Activated T-helper 2 cell treated with anti-CD3 and anti-CD28 coated beads, Interferon-gamma antibody, Interleukin-2, Interleukin-4, amounts not matched to agents 10 μg/mL and 5 μg/mL and 100 μg/mL, durations not matched to agents 14 hours and 24 hours and 36 hours (primary cell): ENCODE data around the gene MAN2B1. TPM values are rescaled to one million over a fixed set of nuclear protein-coding genes. Genes with fewer than 3 reads are reported as not detected.
A peak's percentile ranks its signal among the peaks of the same experiment; 100 is the strongest.
"Not testable (repeated sequence)": the region's sequence is repeated elsewhere in the genome, so short reads cannot be mapped to it uniquely, and the experiment has no call there.

Experiments used
- DNase-seq: peaks from one replicate; pipeline ENCODE4 v3.0.0; 2021; ENCODE audit warnings: low spot score
- H3K27ac Mint-ChIP-seq: one replicate; pipeline ENCODE4 v1.8.0; 2021; ENCODE audit warnings: mixed read lengths
- H3K27me3 Mint-ChIP-seq: one replicate; pipeline ENCODE4 v1.8.0; 2021; ENCODE audit warnings: low read depth, mixed read lengths
- H3K36me3 Mint-ChIP-seq: one replicate; pipeline ENCODE4 v1.8.0; 2021; ENCODE audit warnings: low read depth, mixed read lengths
- H3K4me1 Mint-ChIP-seq: one replicate; pipeline ENCODE4 v1.8.0; 2021; ENCODE audit warnings: low read depth, mixed read lengths
- H3K4me3 Mint-ChIP-seq: one replicate; pipeline ENCODE4 v1.8.0; 2021; ENCODE audit warnings: low read depth, mild to moderate bottlenecking, moderate library complexity, mixed read lengths
- H3K9me3 Mint-ChIP-seq: one replicate; pipeline ENCODE4 v1.8.0; 2021; ENCODE audit warnings: mixed read lengths
- intact Hi-C: fragments of 100-400 bp; cut with micrococcal nuclease; formaldehyde crosslinking; loops from one replicate; pipeline ENCODE4 v1.15.1; 2023
- total RNA-seq: library from RNA; stranded (reverse); gene quantifications from 2 replicates; pipeline ENCODE4 v1.2.3, GENCODE V29; 2022

MAN2B1 gene
- total RNA-seq, 1 donor from 2014 or later, result 133 TPM

DNA sequence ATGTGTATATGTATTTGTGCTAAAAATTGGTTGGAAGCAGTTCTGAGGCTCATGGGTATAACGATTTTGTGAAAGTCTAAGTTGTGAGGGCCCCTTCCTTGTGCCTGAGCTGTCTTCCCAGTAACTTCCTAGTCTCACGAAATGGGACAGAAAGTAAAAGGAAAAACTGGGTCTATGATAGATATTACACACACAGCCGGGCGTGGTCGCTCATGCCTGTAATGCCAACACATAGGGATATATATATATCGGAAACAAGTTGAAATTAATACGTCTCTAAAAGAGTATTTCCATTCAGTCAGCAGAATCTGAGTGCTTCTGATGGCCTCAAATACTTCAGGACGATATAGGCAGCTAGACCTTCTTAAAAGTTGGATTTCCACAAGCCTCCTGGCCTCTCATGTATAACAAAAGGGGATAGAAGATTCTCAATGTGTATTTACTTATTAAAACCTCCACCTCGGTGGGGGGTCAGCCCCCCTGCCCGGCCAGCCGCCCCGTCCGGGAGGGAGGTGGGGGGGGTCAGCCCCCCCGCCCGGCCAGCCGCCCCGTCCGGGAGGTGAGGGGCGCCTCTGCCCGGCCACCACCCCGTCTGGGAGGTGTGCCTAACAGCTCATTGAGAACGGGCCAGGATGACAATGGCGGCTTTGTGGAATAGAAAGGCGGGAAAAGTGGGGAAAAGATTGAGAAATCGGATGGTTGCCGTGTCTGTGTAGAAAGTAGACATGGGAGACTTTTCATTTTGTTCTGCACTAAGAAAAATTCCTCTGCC is 45.1 kb downstream of the MAN2B1 start:
- H3K4me1 Mint-ChIP-seq, H3K9me3 Mint-ChIP-seq, H3K4me3 Mint-ChIP-seq, intact Hi-C loops, H3K27me3 Mint-ChIP-seq, H3K27ac Mint-ChIP-seq, DNase-seq: not testable (repeated sequence)
- H3K36me3 Mint-ChIP-seq, result peaks cover 68% of the 10 kb centered on the region

DNA sequence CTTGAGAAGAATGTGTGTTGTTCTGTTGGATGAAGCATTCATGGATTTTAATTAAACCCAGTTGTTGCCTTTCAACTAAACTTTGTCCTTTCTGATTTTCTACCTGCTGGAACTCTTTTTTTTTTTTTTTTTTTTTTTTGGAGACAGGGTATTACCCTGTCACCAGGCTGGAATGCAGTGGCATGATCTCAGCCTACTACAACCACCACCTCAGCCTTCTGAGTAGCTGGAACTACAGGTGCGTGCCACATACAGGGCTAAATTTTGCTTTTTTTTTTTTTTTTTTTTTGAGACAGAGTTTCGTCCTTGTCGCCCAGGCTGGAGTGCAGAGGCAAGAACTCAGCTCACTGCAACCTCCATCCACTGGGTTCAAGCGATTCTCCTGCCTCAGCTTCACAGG is 48.9 kb downstream of the MAN2B1 start:
- Mint-ChIP-seq H3K9me3 (no peaks in the 10 kb centered on the region), H3K36me3 (peaks cover 70% of the 10 kb centered on the region), H3K4me1 (peaks cover 19% of the 10 kb centered on the region), H3K27ac (no peak overlapping the region), H3K27me3 (no peaks in the 10 kb centered on the region), H3K4me3 (no peak overlapping the region)
- intact Hi-C loops, result no loop called here
- DNase-seq, result no peak

GRCh38 chr19:12611361-12611699 is 55.2 kb downstream of the MAN2B1 start:
- no peak for DNase-seq
- H3K27ac Mint-ChIP-seq, result peak overlapping the region; percentile 97
- intact Hi-C loops, result loop anchor here (1.0 to 5.0 kb wide), 4 partner anchors 55 to 111 kb away; partner anchors contain the start of genes DHPS, MAN2B1, TNPO2 and WDR83
- no peaks in the 10 kb centered on the region for H3K9me3 Mint-ChIP-seq
- no peaks in the 10 kb centered on the region for H3K27me3 Mint-ChIP-seq
- H3K36me3 Mint-ChIP-seq, result peaks cover 47% of the 10 kb centered on the region
- H3K4me1 Mint-ChIP-seq, result peaks cover 23% of the 10 kb centered on the region
- H3K4me3 Mint-ChIP-seq, result peak overlapping the region; percentile 99

DNA sequence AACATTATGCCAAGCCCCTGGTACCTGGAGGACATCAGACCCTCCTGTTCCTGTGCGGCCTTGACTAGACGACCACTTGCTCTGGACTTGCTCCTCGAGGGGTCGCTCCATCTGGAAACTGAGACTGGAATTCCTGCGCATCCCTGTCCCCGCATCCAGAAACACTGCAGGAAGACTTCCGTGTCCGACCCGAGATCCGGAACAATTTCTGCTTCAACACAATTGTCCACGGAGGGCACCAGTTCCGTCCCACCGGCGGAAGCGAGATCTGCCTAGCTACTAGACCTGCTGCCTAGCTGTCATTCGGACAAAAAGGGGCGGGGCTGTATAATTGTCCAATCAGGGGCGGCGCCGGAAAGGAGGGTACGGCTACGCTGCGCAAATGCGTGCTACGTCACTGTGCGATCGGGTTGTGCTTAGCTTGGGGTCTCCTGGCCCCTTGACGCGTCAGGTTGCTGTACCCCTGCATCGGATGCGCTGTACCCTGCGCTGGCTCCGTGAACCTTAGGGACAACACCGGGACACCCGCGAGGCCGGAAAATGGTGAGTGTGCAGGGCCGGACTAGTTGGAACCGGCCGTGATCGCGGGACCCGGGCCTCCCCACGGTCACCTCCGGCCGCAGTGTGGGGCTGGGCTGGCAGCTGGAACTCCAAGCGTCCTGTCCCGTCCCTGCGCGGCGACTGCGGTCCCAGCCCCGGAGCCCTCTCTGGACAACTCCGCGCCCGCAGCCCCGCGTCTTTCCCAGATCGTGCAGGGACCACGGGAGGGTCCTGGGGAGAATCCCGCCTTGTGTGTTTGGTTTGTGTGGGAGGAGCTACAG is 55.8 kb downstream of the MAN2B1 start, which contains the start of the genes ZNF490 and ZNF791:
Gene ZNF490, minus strand, starts transcription at position 274 of the 821 bp plus-strand sequence. Its CDS starts 133 bp downstream, at position 141.
Gene ZNF791, plus strand, starts transcription at position 381 of the 821 bp plus-strand sequence. Its CDS starts 160 bp downstream, at position 541.
- peak within 1 kb of the TSS; percentile 99 for H3K4me3 Mint-ChIP-seq
- no peaks in the 10 kb centered on the region for H3K9me3 Mint-ChIP-seq
- H3K27ac Mint-ChIP-seq, result peak within 1 kb of the TSS; percentile 97
- intact Hi-C loops, result loop anchor here (1.0 to 5.0 kb wide), 5 partner anchors 56 to 112 kb away; partner anchors contain the start of genes DHPS, MAN2B1, TNPO2 and WDR83
- peaks cover 41% of the 10 kb centered on the region for H3K36me3 Mint-ChIP-seq
- DNase-seq, result peak; percentile 95
- H3K4me1 Mint-ChIP-seq, result peaks cover 18% of the 10 kb centered on the region
- H3K27me3 Mint-ChIP-seq, result no peaks in the 10 kb centered on the region

- H3K27me3 Mint-ChIP-seq, result no peaks in the 10 kb centered on the region
Measured at GRCh38 chr19:12607631-12608030, 58.9 kb downstream of the MAN2B1 start.

GRCh38 chr19:12606796-12607195 is 59.7 kb downstream of the MAN2B1 start:
- no peak overlapping the region for H3K27ac Mint-ChIP-seq
- peaks cover 32% of the 10 kb centered on the region for H3K36me3 Mint-ChIP-seq
- intact Hi-C loops, result no loop called here
- H3K4me1 Mint-ChIP-seq, result peaks cover 12% of the 10 kb centered on the region
- DNase-seq, result no peak
- no peaks in the 10 kb centered on the region for H3K27me3 Mint-ChIP-seq
- no peak overlapping the region for H3K4me3 Mint-ChIP-seq
- H3K9me3 Mint-ChIP-seq, result no peaks in the 10 kb centered on the region

More at GRCh38 chr19:12607631-12608030, 58.9 kb downstream of the MAN2B1 start:
- Mint-ChIP-seq H3K4me1 (peaks cover 12% of the 10 kb centered on the region), H3K4me3 (no peak overlapping the region), H3K27ac (no peak overlapping the region), H3K9me3 (no peaks in the 10 kb centered on the region), H3K36me3 (peaks cover 24% of the 10 kb centered on the region)
- no peak for DNase-seq
- intact Hi-C loops, result no loop called here

DNA sequence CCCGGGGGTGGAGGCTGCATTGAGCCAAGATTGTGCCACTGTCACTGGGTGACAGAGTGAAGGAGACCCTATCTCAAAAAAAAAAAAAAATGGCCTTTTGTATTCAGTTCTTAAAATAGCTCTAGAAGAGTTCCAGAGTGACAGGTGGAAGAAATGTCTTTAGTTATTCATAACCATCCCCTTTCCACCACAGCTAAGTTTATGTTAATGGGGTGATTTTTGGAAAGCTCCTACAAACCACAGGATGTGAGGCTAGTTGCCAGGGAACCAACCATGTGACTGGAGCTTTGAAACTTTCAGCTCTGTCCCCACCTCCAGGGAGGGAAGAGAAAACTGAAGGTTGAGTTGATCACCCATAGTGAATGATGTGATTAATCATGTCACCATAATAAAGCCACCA is 62.8 kb downstream of the MAN2B1 start:
- H3K4me3 Mint-ChIP-seq, result no peak overlapping the region

DNA sequence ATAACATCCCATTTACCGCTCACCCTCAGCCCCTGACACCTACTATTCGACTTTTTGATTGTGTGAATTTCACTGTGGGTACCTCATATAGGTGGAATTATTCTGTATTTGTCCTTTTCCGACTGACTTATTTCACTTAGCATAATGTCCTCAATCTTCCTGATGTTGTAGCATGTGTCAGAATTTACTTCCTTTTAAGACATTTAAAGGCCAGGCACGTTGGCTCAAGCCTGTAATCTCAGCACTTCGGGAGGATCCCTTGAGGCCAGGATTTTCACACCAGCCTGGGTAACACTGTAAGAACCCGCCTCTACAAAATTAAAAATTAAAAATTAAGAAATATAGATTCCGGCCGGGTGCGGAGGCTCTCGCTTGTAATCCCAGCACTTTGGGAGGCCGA is 68.9 kb downstream of the MAN2B1 start:
- intact Hi-C loops, result no loop called here
- H3K9me3 Mint-ChIP-seq, result no peaks in the 10 kb centered on the region
- peaks cover 25% of the 10 kb centered on the region for H3K36me3 Mint-ChIP-seq
- H3K27ac Mint-ChIP-seq, result no peak overlapping the region
- H3K27me3 Mint-ChIP-seq, result no peaks in the 10 kb centered on the region
- H3K4me1 Mint-ChIP-seq, result no peaks in the 10 kb centered on the region
- no peak for DNase-seq
- H3K4me3 Mint-ChIP-seq, result no peak overlapping the region

More for the DNA sequence above, 62.8 kb downstream of the MAN2B1 start:
- peak; percentile 56 for DNase-seq
- Mint-ChIP-seq H3K27me3 (no peaks in the 10 kb centered on the region), H3K27ac (peak overlapping the region; percentile 12), H3K36me3 (peaks cover 35% of the 10 kb centered on the region), H3K4me1 (peaks cover 8% of the 10 kb centered on the region), H3K9me3 (no peaks in the 10 kb centered on the region)
- intact Hi-C loops, result loop anchor here (2.0 kb wide), 1 partner anchor 61 kb away; no protein-coding TSS in a partner anchor

DNA sequence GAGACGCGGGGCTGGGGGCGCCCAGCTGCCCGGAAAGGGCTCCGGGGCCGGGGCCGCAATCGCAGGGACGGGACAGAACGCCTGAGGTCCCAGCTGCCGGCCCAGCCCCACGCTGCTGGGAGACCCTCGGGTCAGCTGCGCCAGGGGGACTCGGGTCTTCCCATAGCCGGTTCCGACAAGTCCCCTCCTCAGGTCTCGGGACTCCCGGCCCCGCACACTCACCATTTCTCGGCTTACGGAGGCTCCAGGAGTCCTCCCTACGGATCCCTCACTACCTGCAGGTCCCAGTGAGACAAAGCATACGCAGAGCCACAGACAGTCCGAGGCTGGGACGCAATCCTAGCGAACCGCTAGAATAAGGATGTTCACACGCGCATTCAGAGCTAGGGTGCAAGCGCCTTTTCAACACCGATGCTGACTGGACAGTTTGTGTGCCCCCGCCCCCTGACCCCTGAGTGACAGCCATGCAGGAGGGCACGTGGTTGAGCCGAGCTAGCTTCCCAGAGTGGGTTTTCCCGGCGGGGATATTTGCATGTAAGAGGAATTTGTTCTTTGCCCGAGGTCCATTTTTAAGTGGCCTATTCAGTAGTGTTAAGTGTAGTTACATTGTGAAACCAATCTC is 69.5 kb downstream of the MAN2B1 start:
- Mint-ChIP-seq H3K4me3 (no peak overlapping the region), H3K27me3 (no peaks in the 10 kb centered on the region), H3K4me1 (no peaks in the 10 kb centered on the region), H3K27ac (no peak overlapping the region), H3K9me3 (no peaks in the 10 kb centered on the region), H3K36me3 (peaks cover 20% of the 10 kb centered on the region)
- intact Hi-C loops, result no loop called here
- DNase-seq, result no peak

Other genes with a start within 250 kb of the MAN2B1 start
- gene ZNF443, start 225.7 kb downstream of the MAN2B1 start, total RNA-seq, result 4.3 and 4.5 TPM in 2 replicates
- gene ZNF709, start 181.9 kb downstream of the MAN2B1 start, total RNA-seq, result 0.18 and 2.4 TPM in 2 replicates
- 7.4 and 7.6 TPM in 2 replicates for gene ZNF564, start 115.3 kb downstream of the MAN2B1 start, total RNA-seq
- gene ZNF490, start 55.9 kb downstream of the MAN2B1 start, total RNA-seq, result 7.0 and 9.9 TPM in 2 replicates
- 21.8 and 22.5 TPM in 2 replicates for gene ZNF791, start 55.8 kb downstream of the MAN2B1 start, total RNA-seq
- 23.1 and 23.7 TPM in 2 replicates for gene WDR83, start 65 bp upstream of the MAN2B1 start, total RNA-seq
- gene DHPS, start 15.1 kb upstream of the MAN2B1 start, total RNA-seq, result 122 and 134 TPM in 2 replicates
- not detected in 2 replicates for gene GNG14, start 21.3 kb upstream of the MAN2B1 start, total RNA-seq
- 8.8 and 9.4 TPM in 2 replicates for gene FBXW9, start 29.9 kb upstream of the MAN2B1 start, total RNA-seq
- 109 and 112 TPM in 2 replicates for gene TNPO2, start 57.2 kb upstream of the MAN2B1 start, total RNA-seq
- 204 and 210 TPM in 2 replicates for gene TRIR, start 67.9 kb upstream of the MAN2B1 start, total RNA-seq
- gene GET3, start 70.8 kb upstream of the MAN2B1 start, total RNA-seq, result 62.7 and 62.8 TPM in 2 replicates
- 0.11 TPM in 1 of 2 replicates, not detected in the other for gene BEST2, start 85.0 kb upstream of the MAN2B1 start, total RNA-seq
- gene HOOK2, start 108.8 kb upstream of the MAN2B1 start, total RNA-seq, result 18.3 and 25.1 TPM in 2 replicates
- 333 and 351 TPM in 2 replicates for gene JUNB, start 124.7 kb upstream of the MAN2B1 start, total RNA-seq
- 274 and 279 TPM in 2 replicates for gene PRDX2, start 135.1 kb upstream of the MAN2B1 start, total RNA-seq
- gene THSD8, start 135.3 kb upstream of the MAN2B1 start, total RNA-seq, result 28.6 and 29.8 TPM in 2 replicates
- gene RNASEH2A, start 139.8 kb upstream of the MAN2B1 start, total RNA-seq, result 38.3 and 40.6 TPM in 2 replicates
- gene RTBDN, start 167.8 kb upstream of the MAN2B1 start, total RNA-seq, result not detected in 2 replicates
- gene MAST1, start 171.8 kb upstream of the MAN2B1 start, total RNA-seq, result 5.2 and 6.5 TPM in 2 replicates
- 21.9 and 25.6 TPM in 2 replicates for gene DNASE2, start 214.7 kb upstream of the MAN2B1 start, total RNA-seq
- 0.62 and 0.97 TPM in 2 replicates for gene KLF1, start 220.5 kb upstream of the MAN2B1 start, total RNA-seq
- gene GCDH, start 224.4 kb upstream of the MAN2B1 start, total RNA-seq, result 51.6 and 53.2 TPM in 2 replicates